Fibroblast of skin of left biceps (primary cell): ENCODE measurements around the gene ASB10.

Source experiments
- DNase-seq, 2 experiments: peaks; one replicate each; pipeline ENCODE4 v3.0.0-alpha.2; 2013; ENCODE audit warnings: low read depth in 2 of 2

ASB10 gene

GRCh38 chr7:151187409-151188251 lies 580 bp upstream of the ASB10 start:
- no peak for DNase-seq

GRCh38 chr7:151185762-151186639 lies 1.0 kb downstream of the ASB10 start:
- no peak for DNase-seq

GRCh38 chr7:151181011-151181431 lies 6.0 kb downstream of the ASB10 start:
- DNase-seq = no peak

GRCh38 chr7:151179946-151180345 lies 7.1 kb downstream of the ASB10 start:
- DNase-seq = no peak

DNA sequence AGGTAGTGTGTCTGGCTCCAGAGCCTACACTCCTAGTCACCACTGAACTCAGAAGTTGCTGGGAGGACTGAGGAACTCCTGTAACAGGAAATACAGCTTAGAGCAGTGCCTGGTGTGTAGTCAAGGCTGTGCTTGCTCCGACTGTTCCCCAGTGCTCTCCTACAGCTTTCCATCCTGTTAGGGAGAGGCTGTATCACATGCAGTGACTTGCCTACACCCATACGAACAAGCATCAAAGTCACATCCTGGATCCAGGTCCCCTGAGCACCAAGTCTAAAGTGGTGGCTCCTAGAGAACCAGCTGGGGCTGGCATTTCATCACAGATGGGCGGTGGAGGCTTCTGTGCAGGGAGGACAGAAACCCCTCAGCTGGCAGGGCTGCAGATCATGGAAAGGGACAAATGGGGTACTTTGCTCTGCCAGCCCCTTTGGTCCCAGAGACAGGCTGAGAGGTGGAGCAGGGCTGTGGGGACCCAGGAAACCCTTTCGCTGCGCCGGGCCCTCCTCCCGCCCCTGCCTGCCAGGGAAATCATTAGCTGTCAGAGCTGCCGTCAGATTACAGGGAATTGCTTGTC lies 7.7 kb downstream of the ASB10 start:
- DNase-seq = no peak

GRCh38 chr7:151178831-151179230 lies 8.2 kb downstream of the ASB10 start:
- no peak for DNase-seq

GRCh38 chr7:151178236-151178635 lies 8.8 kb downstream of the ASB10 start:
- no peak for DNase-seq

- DNase-seq = no peak
These were observed 9.7 kb downstream of the ASB10 start for GRCh38 chr7:151177310-151177709.

DNA sequence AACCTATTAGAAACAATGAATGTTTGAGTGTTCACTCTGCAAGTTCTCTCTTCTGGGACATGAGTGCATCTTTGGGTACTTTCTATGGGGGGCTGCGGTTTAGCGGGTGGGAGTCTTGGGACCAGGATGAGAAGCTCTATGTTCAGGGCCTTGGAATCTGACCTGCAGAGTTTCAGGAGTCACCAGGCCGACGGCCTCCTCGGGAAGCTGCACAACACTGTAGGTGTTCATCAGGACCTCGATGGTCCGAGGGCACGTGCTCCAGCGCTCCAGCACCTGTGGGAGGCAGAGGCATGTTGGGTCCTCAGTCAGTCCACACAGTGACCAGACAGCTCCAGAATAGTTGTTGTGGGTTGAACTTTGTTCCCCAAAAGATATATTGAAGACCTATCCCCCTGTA lies 10.6 kb downstream of the ASB10 start:
- DNase-seq = no peak

- DNase-seq = no peak
These were observed 11.2 kb downstream of the ASB10 start for GRCh38 chr7:151175793-151176311.

- no peak for DNase-seq
These were observed 11.8 kb downstream of the ASB10 start for GRCh38 chr7:151175047-151175792.

DNA sequence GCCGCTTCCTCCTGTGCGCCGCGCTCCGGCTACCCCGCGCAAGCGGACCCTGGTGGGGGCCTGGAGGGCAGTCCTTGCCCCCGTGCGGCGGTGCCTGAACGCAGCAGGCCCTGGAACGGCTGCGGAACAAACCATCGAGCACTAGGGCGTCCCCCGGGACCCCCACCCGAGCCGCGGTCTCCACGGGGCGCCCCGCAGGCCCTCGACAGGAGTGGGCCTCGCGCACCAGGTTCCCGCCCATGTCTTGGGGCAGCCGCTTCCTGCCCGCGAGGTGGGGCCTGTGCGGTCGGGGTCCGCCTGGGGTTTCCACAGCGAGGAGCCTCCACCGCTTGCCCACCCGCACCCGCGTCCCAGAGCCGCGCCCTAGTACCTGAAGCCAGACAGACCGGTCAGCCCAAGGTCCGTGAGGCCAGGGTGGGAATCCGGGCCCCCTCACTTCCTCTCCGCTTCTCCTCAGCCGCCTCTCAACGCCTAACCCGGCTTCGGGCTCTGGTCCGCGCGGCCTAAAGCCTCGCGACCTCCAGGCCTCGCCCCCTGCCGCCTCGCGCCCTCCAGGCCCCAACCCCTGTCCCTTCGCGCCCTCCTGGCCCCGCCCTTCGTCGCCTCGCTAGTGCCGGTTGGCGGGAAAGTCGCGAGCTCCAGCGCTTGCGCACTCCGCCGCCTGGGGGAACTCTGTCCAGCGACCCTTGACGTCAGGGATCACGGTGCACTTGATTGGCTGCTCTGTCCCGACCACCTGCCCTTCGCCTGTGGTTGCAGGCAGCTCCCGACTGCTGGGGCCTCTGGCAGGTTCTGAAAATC lies 12.6 kb downstream of the ASB10 start:
- no peak for DNase-seq

DNA sequence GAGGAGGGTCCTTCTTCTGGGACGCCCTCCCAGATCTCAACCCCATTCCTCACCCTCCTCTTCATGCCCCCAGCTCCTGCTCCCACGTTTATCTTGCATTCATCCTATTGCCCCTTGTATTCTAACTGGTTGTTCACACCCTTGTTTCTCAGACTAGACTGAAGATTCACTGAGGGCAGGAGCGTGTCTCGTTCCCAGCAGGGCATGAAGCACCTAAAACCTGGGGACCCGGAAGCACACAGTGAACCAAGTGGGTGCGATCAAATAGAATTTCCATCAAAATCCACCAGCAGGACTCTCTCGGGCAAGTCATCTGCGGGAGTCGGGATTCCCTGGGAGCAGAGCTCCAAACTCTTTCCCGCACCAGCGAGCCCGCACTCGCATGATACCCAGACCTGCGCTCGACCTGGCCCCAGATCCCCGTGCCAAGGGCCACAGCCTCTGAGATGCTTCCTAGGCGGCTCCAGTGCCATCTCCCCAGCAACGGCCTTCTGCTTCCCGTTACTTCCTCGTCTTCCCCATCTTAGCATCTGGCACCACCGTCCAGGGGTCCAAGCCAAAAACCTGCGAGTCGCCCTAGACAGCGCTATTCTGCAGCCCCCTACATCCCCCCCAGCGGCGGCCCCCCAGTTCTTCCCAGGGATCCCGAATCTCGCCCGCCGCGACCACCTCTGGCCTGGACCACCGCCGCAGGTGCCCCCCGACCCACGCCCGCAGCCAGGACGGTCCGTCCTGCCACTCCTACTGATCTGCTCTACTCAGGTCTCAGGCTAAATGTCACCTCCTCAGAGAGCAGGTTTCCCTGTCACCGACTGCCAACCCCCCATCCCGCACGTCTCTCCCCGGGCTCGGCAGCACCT lies 13.4 kb downstream of the ASB10 start:
- no peak for DNase-seq

DNA sequence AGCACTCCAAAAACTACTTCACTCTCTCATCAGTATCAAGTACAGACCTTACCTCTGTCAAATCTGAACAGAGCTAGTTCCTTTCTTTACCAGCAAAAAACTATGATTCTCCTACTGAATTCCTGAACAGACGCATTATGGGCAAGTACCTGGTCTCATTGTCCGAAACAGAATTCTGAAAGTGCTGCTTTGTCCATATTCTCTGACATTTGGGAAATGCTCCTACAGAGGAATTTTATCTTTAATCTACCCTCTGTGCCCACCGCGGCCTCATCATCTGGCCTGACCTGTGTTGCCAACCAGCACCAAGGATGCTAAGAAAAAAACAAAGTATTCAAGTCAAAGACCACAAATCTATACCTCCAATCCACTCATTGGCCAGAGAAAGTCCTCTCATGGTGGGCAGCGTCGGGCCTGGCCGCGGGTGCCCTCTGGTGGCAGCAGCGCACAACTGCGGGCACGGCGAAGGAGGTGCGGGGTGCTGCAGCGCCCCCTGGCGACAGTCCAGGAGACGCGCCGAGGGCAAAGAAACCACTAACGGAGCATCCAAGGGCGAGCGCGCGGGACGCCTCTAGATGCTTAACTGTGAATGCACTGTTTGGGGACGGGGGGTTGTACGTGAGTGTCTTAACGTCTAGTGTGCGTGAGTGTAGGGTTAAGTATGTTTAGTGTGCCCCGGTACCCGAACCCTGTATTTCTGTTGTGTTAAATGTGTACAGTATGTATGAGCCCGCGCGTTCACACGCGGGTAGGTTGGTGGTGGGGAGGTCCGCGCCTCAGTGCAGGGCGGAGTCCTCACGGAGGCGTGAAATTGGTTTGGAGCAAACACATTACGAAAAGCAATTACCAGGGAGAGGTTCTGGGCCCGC lies 14.5 kb downstream of the ASB10 start:
- DNase-seq = peak; percentile 15

- DNase-seq = no peak
These were observed 18.3 kb downstream of the ASB10 start for GRCh38 chr7:151168787-151169162.

- no peak for DNase-seq
These were observed 18.9 kb downstream of the ASB10 start for GRCh38 chr7:151168003-151168786.

- no peak for DNase-seq
These were observed 19.7 kb downstream of the ASB10 start, which contains the start of gene GBX1 for GRCh38 chr7:151167197-151167961. TSS of gene GBX1 (minus strand) at chr7:151167694. CDS start at chr7:151167548, 146 bp downstream.
